PC-9 (cell line): ENCODE measurements around the gene GLTP. TPM values are rescaled to one million over a fixed set of nuclear protein-coding genes. Genes with fewer than 3 reads are reported as not detected.

ENCODE experiments used
- BruUV-seq: library from RNA; stranded (reverse); fragments of 400-500 nt; replicated peaks from 2 replicates; lab custom pipeline; 2021; lab: Mats Ljungman, UMichigan
- CTCF ChIA-PET: fragments of 300-600 bp; sonication (Branson Sonifier 250); formaldehyde crosslinking; loops from one replicate; lab custom pipeline; 2022; ENCODE audit warnings: antibody characterized with exemption; lab: Charles Lee
- POLR2A ChIA-PET: fragments of 300-600 bp; sonication (Branson Sonifier 250); formaldehyde crosslinking; loops from one replicate; lab custom pipeline; 2022; ENCODE audit warnings: antibody characterized with exemption; ENCODE audit not compliant: unreplicated experiment; lab: Charles Lee
- DNase-seq, 2 experiments: peaks; one replicate each; pipeline versions ENCODE4 v3.0.0 to v3.0.0-alpha.2; 2015 to 2022; ENCODE audit warnings: mixed read lengths in 1 of 2
- H2AFZ ChIP-seq: fragments of 200-600 bp; sonication (generic); 2 replicates; pipeline ENCODE4 v1.8.1; 2017; ENCODE audit warnings: antibody characterized with exemption
- H3F3A ChIP-seq: fragments of 200-600 bp; sonication (generic); 2 replicates; pipeline ENCODE4 v1.8.1; 2017; ENCODE audit warnings: antibody characterized with exemption, mild to moderate bottlenecking, low read depth; ENCODE audit not compliant: insufficient read depth
- H3K27ac ChIP-seq: fragments of 200-600 bp; sonication (generic); 2 replicates; pipeline ENCODE4 v1.6.1; 2016; ENCODE audit warnings: mixed run types
- H3K27me3 ChIP-seq: fragments of 200-600 bp; sonication (generic); 2 replicates; pipeline ENCODE4 v1.6.1; 2016; ENCODE audit warnings: low read depth, mixed run types; ENCODE audit not compliant: insufficient read depth
- H3K36me3 ChIP-seq: fragments of 200-600 bp; sonication (generic); 2 replicates; pipeline ENCODE4 v1.6.1; 2016; ENCODE audit warnings: low read depth, mixed run types
- H3K4me1 ChIP-seq: fragments of 200-600 bp; sonication (generic); replicated peaks from 2 replicates; pipeline ENCODE4 v1.6.1; 2016; ENCODE audit warnings: mixed run types; ENCODE audit not compliant: insufficient read depth
- H3K4me2 ChIP-seq: fragments of 200-600 bp; sonication (generic); 2 replicates; pipeline ENCODE4 v1.6.1; 2017; ENCODE audit warnings: mixed run types
- H3K4me3 ChIP-seq: fragments of 200-600 bp; sonication (generic); 2 replicates; pipeline ENCODE4 v1.6.1; 2016; ENCODE audit warnings: mixed run types
- H3K79me2 ChIP-seq: fragments of 200-600 bp; sonication (generic); 2 replicates; pipeline ENCODE4 v1.6.1; 2017; ENCODE audit warnings: low read depth, mixed run types
- H3K9me2 ChIP-seq: fragments of 200-600 bp; sonication (generic); 2 replicates; pipeline ENCODE4 v1.8.1; 2017; ENCODE audit warnings: mild to moderate bottlenecking; ENCODE audit not compliant: insufficient read depth
- H3K9me3 ChIP-seq: fragments of 200-600 bp; sonication (generic); 2 replicates; pipeline ENCODE4 v1.8.1; 2016; ENCODE audit warnings: low read depth; ENCODE audit not compliant: insufficient read depth
- H4K20me1 ChIP-seq: fragments of 200-600 bp; sonication (generic); 2 replicates; pipeline ENCODE4 v1.8.1; 2017; ENCODE audit not compliant: insufficient read depth
- EZH2 ChIP-seq: fragments of 200-600 bp; sonication (generic); IDR thresholded peaks from 2 replicates; pipeline ENCODE4 v1.8.0; 2017; ENCODE audit warnings: antibody characterized with exemption, low read depth
- intact Hi-C: fragments of 100-400 bp; cut with micrococcal nuclease; formaldehyde crosslinking; loops from one replicate; pipeline ENCODE4 v1.10.0; 2022; ENCODE audit not compliant: unreplicated experiment
- total RNA-seq: library from RNA; stranded (reverse); gene quantifications from 2 replicates; pipeline ENCODE4 v1.2.3, GENCODE V29; 2021
- TF ChIP-seq, protein P1 (sequence below): fragments of 200-600 bp; sonication (generic); conservative IDR thresholded peaks from 2 replicates; pipeline ENCODE4 v1.6.1; 2017; ENCODE audit warnings: mixed run types, antibody characterized with exemption, mild to moderate bottlenecking, moderate library complexity

GLTP gene
- total RNA-seq, 1 experiment from 2014 or later, result 30.3 TPM

DNA sequence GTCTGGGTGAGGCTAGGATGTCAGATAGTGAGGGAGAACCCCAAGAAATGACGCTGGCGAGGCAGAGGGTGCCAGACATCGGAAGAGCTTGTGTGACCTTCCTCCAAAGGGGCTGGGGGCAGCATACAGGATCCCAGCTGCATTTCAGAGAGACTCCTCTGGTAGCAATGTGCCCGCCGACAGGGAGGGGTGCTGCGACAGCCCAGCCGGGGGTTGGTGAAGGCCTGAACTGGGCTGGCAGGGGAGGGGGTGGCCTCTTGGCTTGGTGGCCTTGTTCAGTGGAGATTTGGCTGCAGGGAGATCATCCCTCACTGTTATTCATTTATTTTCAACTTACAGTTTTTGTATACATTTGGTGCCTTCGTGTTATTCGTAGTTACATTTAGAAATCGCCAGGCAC, 25.0 kb upstream of the GLTP start:
- DNase-seq, result no peak
- Histone ChIP-seq H3K4me1 (peaks cover 8% of the 10 kb centered on the region), H3K4me2 (no peak overlapping the region), H3K36me3 (no peaks in the 10 kb centered on the region), H3K4me3 (no peak overlapping the region), H3F3A (no peaks in the 10 kb centered on the region), H3K79me2 (peaks cover 20% of the 10 kb centered on the region), H3K9me2 (no peaks in the 10 kb centered on the region), H3K9me3 (no peaks in the 10 kb centered on the region), H4K20me1 (no peaks in the 10 kb centered on the region), H2AFZ (no peak overlapping the region), H3K27me3 (no peaks in the 10 kb centered on the region), H3K27ac (no peak overlapping the region)
- TF ChIP-seq EZH2, result no peak
- TF ChIP-seq, protein P1, sequence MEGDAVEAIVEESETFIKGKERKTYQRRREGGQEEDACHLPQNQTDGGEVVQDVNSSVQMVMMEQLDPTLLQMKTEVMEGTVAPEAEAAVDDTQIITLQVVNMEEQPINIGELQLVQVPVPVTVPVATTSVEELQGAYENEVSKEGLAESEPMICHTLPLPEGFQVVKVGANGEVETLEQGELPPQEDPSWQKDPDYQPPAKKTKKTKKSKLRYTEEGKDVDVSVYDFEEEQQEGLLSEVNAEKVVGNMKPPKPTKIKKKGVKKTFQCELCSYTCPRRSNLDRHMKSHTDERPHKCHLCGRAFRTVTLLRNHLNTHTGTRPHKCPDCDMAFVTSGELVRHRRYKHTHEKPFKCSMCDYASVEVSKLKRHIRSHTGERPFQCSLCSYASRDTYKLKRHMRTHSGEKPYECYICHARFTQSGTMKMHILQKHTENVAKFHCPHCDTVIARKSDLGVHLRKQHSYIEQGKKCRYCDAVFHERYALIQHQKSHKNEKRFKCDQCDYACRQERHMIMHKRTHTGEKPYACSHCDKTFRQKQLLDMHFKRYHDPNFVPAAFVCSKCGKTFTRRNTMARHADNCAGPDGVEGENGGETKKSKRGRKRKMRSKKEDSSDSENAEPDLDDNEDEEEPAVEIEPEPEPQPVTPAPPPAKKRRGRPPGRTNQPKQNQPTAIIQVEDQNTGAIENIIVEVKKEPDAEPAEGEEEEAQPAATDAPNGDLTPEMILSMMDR, result no peak
- intact Hi-C loops, result no loop called here
- CTCF ChIA-PET, result no interaction called here
- BruUV-seq, result no TSS peak
- POLR2A ChIA-PET, result interaction anchor here (0.6 kb wide), 1 partner anchor 1357 kb away, joined by 7 read pairs; no protein-coding TSS in a partner anchor

DNA sequence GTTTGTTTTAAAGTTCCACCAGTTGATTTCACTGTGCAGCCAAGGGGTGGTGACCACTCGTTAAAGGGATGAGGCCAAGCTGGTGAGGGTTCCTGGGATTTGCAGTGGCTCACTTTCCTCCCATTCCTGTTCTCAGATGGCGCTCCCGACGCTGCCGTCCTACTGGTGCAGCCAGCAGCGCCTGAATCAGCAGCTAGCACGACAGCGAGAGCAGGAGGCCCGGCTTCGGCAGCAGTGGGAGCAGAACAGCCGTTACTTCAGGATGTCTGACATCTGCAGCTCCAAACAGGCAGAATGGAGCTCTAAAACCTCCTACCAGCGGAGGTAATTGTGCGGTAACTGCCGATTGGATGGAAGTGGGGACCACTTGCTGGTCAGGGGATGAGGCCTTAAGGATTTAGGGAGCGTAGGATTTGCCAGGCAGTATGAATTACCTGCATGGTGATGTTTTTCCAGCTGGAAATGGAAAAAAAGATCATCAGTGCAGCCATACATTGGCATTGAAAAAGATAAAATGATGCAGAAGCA, 22.6 kb upstream of the GLTP start:
- Histone ChIP-seq H2AFZ (no peak overlapping the region), H3F3A (no peaks in the 10 kb centered on the region), H3K4me1 (peaks cover 16% of the 10 kb centered on the region), H3K9me2 (no peaks in the 10 kb centered on the region), H3K27me3 (no peaks in the 10 kb centered on the region), H3K4me2 (no peak overlapping the region), H3K4me3 (no peak overlapping the region), H3K79me2 (peaks cover 21% of the 10 kb centered on the region), H4K20me1 (no peaks in the 10 kb centered on the region), H3K36me3 (no peaks in the 10 kb centered on the region), H3K9me3 (no peaks in the 10 kb centered on the region), H3K27ac (no peak overlapping the region)
- no TSS peak for BruUV-seq
- POLR2A ChIA-PET, result interaction anchor here (0.5 kb wide), 1 partner anchor 17 kb away, joined by 14 read pairs; no protein-coding TSS in a partner anchor
- intact Hi-C loops, result no loop called here
- CTCF ChIA-PET, result interaction anchor here (0.6 kb wide), 1 partner anchor 26 kb away, joined by 3 read pairs; no protein-coding TSS in a partner anchor
- no peak for TF ChIP-seq EZH2
- TF ChIP-seq, protein P1, result no peak
- no peak for DNase-seq

DNA sequence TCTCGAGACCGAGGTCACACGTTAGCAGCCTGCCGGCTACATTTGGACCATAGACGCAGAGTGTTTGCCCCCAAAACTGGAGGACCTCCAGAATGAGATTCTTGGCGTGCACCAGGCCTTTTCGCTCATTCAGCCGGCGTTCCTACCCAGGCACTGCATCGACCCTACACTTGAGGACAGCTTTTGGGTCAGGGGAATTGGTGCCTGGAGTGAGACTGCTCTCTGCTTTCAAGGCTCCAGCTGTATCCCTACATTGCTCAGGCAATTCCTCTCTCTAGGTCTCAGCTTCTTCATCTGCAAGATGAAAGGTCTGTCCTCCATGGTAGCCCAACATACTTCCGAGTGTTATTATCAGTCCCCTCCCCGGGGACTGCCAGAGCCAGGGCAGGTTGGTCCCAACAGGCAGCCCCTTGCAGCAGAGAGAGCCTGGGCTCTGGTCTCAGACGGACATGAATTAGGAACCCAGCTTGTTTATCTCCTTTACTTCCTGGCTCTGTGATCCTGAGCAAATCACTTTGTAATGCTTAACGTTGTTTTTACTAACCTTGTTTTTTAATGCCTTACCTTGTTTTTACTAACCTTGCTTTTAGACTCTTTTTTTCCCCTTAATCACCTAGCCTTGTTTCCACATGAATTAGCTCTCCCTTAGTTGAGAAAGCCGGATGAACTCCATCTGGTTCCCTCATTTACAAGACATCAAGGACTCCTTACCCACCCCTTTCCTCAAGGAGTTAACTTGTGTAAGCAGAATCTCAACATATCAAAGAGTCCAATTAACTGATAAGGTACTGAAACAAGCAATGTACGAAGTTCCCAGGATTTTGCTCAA, 20.6 kb upstream of the GLTP start:
- peak overlapping the region; percentile 97 for H3K4me2 ChIP-seq
- peak overlapping the region; percentile 95 for H2AFZ ChIP-seq
- H3K36me3 ChIP-seq, result no peaks in the 10 kb centered on the region
- DNase-seq, result no peak
- no peaks in the 10 kb centered on the region for H3K9me3 ChIP-seq
- H3K9me2 ChIP-seq, result no peaks in the 10 kb centered on the region
- peaks cover 21% of the 10 kb centered on the region for H3K79me2 ChIP-seq
- BruUV-seq, result no TSS peak
- peak overlapping the region; percentile 73 for H3K4me3 ChIP-seq
- no peaks in the 10 kb centered on the region for H3K27me3 ChIP-seq
- ChIA-PET CTCF (interaction anchor here (0.6 to 1.5 kb wide), 2 partner anchors 47 to 746 kb away, joined by 4 read pairs; no protein-coding TSS in a partner anchor), POLR2A (no interaction called here)
- no peak for TF ChIP-seq EZH2
- TF ChIP-seq, protein P1, result no peak
- 0 out of 2 replicates have a peak overlapping the region, but pooled peaks have one; percentile 5 for H3K27ac ChIP-seq
- H3F3A ChIP-seq, result no peaks in the 10 kb centered on the region
- no peaks in the 10 kb centered on the region for H4K20me1 ChIP-seq
- H3K4me1 ChIP-seq, result peaks cover 16% of the 10 kb centered on the region
- intact Hi-C loops, result loop anchor here (1.0 kb wide), 1 partner anchor 48 kb away; no protein-coding TSS in a partner anchor
